ENCODE results near the gene METTL3.
A peak's percentile ranks its signal among the peaks of the same experiment; 100 is the strongest.
"Not testable (repeated sequence)": the region's sequence is repeated elsewhere in the genome, so short reads cannot be mapped to it uniquely, and the experiment has no call there.

Gene METTL3

DNA sequence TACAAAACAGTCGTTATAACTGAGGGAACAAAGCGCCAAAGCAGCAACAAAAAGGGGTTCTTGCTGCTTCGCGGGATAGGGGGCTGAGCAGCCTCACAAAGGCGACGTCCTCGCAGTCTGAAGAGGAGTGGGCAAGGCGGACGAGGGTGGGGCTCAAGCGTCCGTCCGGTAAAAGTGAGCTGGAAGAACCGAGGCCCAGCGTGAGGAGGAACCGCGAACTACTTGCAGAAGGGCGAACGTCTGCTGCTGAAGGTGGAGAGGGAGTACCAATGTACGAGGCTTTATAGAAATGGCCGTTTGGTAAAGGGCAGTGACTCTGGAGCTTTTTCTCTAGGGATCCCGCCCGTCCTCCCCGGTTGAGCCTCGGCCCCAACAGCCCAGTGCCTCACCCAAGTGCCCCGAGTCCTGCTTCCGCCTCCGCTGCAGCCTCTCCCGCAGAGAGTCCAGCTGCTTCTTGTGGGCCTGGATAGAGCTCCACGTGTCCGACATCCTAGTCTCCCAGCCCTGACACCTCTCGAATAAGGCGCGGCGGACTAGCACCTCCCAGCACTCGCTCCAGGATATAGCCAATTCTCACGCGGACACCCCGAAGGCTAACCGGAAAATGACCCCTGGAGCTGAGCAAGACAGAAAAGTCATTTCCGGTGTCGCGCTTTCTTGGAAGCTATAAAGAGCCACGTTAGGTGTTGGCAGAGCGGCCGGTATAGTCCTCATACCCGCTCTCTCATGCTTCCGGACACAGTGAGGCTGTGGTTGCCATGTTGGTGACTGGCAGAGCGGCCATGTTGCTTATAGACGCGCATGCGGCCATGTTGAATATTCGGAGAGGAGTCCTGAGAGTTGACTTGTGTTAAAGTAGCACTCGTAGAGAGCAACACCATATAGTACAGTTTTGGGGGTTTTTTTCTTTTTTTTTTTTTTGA is at the start of gene METTL3:
TSS of gene METTL3 (minus strand) at position 606 of the 923 bp plus-strand sequence. CDS start at position 489, 117 bp downstream.
- peak; percentile 81 to 89 for DNase-seq (ENCODE audit: low read depth in 2 of 2)

DNA sequence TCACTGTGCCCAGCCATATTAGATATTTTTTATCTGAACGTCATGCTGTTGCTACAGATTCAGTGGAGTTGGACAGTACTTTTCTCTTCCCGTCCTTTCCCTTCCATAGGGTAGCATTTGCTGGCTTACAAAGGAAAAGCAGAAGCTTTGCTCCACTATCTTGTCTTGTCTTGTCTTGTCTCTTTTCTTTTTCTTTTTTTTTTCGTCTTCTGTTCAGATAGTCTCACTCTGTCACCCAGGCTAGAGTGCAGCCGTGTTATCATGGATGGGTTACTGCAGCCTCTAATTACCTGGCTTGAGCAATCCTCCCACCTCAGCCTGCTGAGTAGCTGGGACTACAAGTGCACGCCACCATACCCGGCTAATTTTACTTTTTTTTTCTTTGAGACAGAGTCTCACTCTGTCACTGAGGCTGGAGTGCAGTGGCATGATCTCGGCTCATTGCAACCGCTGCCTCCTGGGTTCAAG is 47.6 kb upstream of the METTL3 start:
- no peak for DNase-seq (ENCODE audit: low read depth in 2 of 2)

GRCh38 chr14:21557084-21557901 is 46.2 kb upstream of the METTL3 start:
- peak; percentile 47 to 58 for DNase-seq (ENCODE audit: low read depth in 2 of 2)

DNA sequence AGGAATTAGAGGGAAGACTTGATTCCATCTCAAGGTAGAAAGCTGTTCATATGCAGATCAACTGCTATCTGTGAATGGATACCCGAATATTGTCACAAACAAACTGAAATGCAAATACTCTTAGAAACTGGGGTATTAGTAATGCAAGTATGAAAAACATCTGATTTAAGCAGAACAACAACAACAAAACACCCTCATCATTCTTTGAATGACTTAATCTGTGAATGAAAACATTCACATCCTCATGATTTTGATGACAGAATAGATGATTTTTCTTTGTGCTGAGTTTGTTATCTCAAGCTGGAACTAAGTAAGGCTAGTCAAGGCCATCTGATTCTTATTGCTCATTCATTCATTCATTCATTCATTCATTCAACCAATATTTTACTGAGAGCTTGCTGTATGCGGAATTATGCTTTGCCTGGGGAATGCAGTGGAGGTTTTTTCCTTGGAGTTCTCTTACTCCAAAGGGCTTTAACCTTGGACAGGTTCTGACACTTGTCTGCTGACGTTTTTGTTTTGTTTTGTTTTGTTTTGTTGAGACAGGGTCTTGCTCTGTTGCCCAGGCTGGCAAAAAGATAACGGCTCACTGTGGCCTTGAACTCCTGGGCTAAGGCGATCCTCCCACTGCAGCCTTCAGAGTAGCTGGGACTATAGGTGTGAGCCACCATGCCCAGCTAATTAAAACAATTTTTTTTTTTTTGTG is 45.4 kb upstream of the METTL3 start:
- no peak for DNase-seq (ENCODE audit: low read depth in 2 of 2)

DNA sequence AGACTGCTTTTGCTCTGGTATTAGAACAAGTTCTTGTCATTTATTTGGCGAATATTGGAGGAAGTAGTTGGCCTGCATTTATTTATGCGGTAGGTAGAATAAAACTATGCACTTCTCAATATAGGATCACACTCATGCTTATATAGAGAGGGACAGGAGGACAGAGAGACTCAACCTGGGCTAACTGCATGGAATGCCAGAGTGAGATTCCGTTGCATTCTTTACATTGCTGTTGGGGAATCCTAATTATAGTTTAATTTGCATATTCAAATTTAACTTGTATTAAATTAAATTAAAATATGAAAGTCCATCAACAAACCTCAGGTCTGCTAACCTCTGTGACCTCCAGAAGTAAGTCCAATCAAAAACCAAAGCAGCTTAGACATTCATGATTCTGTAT is 42.1 kb upstream of the METTL3 start:
- no peak for DNase-seq (ENCODE audit: low read depth in 2 of 2)

- DNase-seq (ENCODE audit: low read depth in 2 of 2), result not testable (repeated sequence)
Observed at GRCh38 chr14:21544588-21544987, 33.4 kb upstream of the METTL3 start.

GRCh38 chr14:21543963-21544362 is 32.8 kb upstream of the METTL3 start:
- no peak for DNase-seq (ENCODE audit: low read depth in 2 of 2)

- DNase-seq (ENCODE audit: low read depth in 2 of 2), result no peak
Observed at GRCh38 chr14:21543521-21543960, 32.4 kb upstream of the METTL3 start.

- no peak for DNase-seq (ENCODE audit: low read depth in 2 of 2)
Observed at GRCh38 chr14:21541413-21542074, 30.4 kb upstream of the METTL3 start.

DNA sequence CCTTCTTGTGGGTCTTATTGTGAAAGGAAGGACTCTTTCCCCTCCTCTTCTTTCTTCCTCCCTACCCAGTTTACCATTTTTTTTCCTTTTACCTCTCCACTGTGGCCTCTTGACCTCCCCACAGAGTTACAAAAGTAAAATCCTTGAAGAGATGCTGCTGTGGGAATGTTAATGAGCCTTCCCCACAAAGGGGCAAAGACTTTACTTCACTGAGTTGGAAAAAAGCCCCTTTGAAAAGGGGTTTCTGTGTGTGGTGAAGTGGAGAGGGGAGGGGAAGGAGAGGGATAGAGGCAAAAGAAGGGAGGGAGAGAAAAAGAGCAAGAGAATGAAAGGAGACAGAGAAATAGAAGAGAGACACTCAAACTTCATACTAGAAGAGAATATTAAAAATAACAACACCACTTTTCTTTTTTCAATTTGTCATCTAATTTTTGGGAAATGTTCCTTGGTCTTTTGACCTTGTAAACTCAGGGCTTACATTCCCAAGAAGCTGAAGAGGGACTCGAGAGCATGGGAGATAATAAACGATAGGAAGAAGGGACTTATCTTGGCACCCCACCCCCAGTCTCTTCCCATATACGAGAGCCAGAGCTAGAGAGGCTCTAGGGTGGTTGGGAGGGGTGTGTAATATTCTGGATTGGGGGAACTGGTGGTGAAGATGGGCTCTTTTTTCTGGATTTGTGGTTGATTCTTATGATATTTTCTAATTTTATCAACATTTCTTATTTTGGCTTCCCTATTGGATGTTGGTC is 28.2 kb upstream of the METTL3 start:
- DNase-seq (ENCODE audit: low read depth in 2 of 2), result no peak

DNA sequence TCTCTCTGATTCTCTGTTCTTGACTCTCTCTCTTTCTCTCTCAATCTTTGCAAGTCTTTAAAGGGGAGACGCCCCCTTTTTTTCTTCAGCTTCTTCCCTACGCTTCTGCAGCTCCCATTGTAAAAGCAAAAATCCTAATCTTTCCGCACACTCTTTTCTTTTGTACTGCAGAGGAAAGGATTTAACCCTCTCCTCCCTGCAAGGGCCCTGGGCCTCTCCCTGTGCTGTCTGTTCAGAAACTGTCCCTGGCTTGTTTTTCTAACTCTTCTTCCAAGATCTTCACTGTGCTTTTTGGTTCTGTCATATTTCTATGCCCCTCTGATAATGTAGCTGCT is 25.9 kb upstream of the METTL3 start:
- no peak for DNase-seq (ENCODE audit: low read depth in 2 of 2)

- DNase-seq (ENCODE audit: low read depth in 2 of 2), result no peak
Observed at GRCh38 chr14:21536418-21537089, 25.4 kb upstream of the METTL3 start.

GRCh38 chr14:21535545-21536417 is 24.6 kb upstream of the METTL3 start:
- DNase-seq (ENCODE audit: low read depth in 2 of 2), result no peak

DNA sequence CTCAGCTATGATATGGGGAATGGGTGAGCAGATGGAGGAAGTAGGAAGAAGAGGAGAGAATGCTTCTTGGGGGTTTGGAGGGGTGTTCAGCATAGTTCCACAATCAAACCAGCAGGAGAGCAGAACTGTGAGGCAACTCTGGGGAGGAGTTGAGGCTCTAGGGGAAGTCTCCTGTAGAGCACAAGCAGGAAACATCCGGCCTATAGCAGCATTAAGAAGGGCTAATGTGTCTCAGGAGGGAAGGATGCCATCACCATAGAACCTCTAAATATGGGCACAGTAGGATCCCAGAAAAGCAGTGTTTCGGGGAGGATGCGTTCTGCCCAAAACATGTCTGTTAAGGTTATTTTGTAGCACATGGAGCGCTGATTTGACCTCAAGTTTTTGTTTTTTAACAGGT is 23.4 kb upstream of the METTL3 start:
- no peak for DNase-seq (ENCODE audit: low read depth in 2 of 2)

- DNase-seq (ENCODE audit: low read depth in 2 of 2), result no peak
Observed at GRCh38 chr14:21533294-21533693, 22.2 kb upstream of the METTL3 start.

DNA sequence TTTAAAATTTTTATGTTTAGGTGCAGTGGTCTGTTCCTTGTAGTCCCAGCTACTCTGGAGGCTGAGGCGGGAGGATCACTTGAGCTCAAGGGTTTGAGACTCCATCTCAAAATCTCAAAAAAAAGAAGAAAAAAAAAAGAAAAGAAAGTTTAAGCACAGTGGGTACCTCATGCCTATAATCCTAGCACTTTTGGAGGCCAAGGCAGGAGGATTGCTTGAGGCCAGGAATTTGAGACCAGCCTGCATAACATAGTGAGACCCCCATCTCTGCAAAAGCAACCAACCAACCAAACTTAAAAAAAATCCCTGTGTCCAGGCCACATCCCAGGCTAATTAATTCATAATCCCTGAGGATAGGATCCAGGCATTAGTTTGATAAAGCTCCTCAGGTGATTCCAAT is 18.4 kb upstream of the METTL3 start:
- DNase-seq (ENCODE audit: low read depth in 2 of 2), result no peak

DNA sequence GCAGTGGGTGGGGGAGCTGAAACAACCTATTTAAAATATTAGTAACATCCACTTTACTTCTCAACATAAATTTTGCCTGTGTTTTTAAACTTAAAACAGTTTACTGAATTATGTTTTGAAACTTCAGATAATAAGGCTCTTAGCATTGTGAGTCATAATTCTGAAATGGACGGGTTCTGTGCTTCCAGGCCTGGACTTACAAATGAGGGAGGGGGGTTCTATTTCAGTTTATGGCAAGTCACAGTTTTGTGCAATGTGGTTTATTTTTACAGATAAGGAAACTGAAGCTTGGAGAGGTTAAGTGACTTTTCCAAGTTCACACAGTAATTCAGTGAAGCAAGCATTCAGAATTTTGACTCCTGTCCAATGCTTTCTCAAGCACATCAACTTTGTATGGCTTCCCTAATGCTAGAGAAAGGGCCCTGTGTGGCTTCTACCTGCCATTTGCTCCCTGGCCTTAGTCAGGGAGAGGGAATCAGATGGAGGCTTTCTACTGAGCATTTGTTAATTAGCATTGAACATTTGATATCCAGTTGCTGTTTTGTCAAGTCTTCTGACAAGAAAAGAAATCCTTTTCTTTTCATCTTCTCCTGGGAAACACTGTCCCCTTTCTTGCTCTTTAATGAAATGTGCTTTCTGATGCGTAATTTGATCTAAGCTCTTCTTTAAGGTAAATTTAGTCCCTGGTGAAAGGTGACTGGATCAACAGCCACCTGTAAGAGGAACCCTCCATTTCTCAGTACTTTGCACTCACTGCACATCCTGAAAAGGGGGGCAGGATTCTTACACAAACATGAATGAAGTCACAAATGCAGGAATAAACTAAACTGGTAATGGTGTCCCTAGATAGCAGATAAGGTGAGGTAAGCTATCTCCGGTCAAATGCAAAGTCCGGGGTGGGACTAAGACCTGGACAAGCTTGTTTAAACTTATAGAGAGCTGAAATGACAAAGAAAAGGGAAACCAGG is 17.5 kb upstream of the METTL3 start:
- no peak for DNase-seq (ENCODE audit: low read depth in 2 of 2)

DNA sequence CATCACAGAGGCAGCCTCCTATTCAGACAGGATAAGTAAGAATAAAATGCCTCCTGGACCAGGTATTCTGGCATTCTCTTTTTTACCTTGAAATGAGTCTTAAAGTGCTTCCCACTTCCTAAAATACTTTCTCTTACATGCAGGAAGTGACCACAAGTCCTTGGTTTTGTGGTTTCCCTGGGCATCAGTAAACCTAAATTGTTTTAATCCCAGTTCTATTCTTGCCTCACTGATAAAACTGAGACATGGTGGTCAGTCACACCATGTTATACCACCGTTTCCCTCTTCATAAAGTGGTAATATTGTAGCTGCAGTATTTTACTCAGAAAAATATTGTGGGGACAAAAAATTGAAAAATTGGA is 16.2 kb upstream of the METTL3 start:
- DNase-seq (ENCODE audit: low read depth in 2 of 2), result no peak

Measured in activated CD8-positive, alpha-beta memory T cell treated with anti-CD3 and anti-CD28 coated beads for 4 hours (primary cell).